CD14-positive monocyte (primary cell): Measurements from ENCODE around the gene MTX1. TPM values are rescaled to one million over a fixed set of nuclear protein-coding genes. Genes with fewer than 3 reads are reported as not detected.
A peak's percentile ranks its signal among the peaks of the same experiment; 100 is the strongest.

Experiments used
- DNase-seq, 3 donors: peaks; one replicate each; pipeline ENCODE4 v3.0.0-alpha.2; 2011 to 2022
- H2AFZ ChIP-seq: 2 replicates; pipeline ENCODE4 v1.6.0; 2012; ENCODE audit warnings: mild to moderate bottlenecking, low read depth, low read length, inconsistent platforms; ENCODE audit not compliant: insufficient read depth, poor library complexity, severe bottlenecking
- H3K27ac ChIP-seq, 2 donors: 1 replicate in 1 of 2; 2 replicates in 1 of 2; pipeline ENCODE4 v1.5.1; 2012 to 2013; ENCODE audit warnings: low read length in 2 of 2, control low read depth in 1 of 2, inconsistent platforms in 1 of 2, low read depth in 1 of 2, mild to moderate bottlenecking in 1 of 2
- H3K27me3 ChIP-seq, 2 donors: one replicate each; pipeline versions ENCODE4 v1.6.0 to v1.6.1; 2011 to 2013; ENCODE audit warnings: low read length in 2 of 2; ENCODE audit not compliant: control insufficient read depth in 2 of 2, insufficient read depth in 2 of 2
- H3K36me3 ChIP-seq, 2 donors: replicated peaks in 1 of 2; 1 replicate in 1 of 2; 2 replicates in 1 of 2; pipeline versions ENCODE4 v1.5.1 to v1.6.1; 2012 to 2013; ENCODE audit warnings: low read length in 2 of 2, control low read depth in 1 of 2, inconsistent platforms in 1 of 2, mild to moderate bottlenecking in 1 of 2; ENCODE audit not compliant: insufficient read depth in 2 of 2, control insufficient read depth in 1 of 2
- H3K4me1 ChIP-seq, 2 donors: 1 replicate in 1 of 2; 2 replicates in 1 of 2; pipeline versions ENCODE4 v1.5.1 to v1.6.1; 2012 to 2013; ENCODE audit warnings: low read length in 2 of 2, control low read depth in 1 of 2, inconsistent platforms in 1 of 2, mild to moderate bottlenecking in 1 of 2, moderate library complexity in 1 of 2; ENCODE audit not compliant: insufficient read depth in 2 of 2, control insufficient read depth in 1 of 2
- H3K4me2 ChIP-seq: replicated peaks from 2 replicates; pipeline ENCODE3; 2012; ENCODE audit warnings: low read length, moderate library complexity, mild to moderate bottlenecking; ENCODE audit not compliant: poor library complexity, severe bottlenecking; ENCODE audit errors: extremely low read depth
- H3K4me3 ChIP-seq, 3 experiments: fragments of 200-600 bp in 1 of 3; sonication (generic) in 1 of 3; replicated peaks in 1 of 3; 1 replicate in 2 of 3; 2 replicates in 1 of 3; pipeline ENCODE4 v1.5.1; 2011 to 2013; ENCODE audit warnings: low read length in 3 of 3, mild to moderate bottlenecking in 3 of 3, control low read depth in 2 of 3, low read depth in 2 of 3, inconsistent platforms in 1 of 3, moderate library complexity in 1 of 3
- H3K79me2 ChIP-seq: 2 replicates; pipeline ENCODE4 v1.6.0; 2012; ENCODE audit warnings: mild to moderate bottlenecking, control low read depth, inconsistent platforms, low read length, moderate library complexity; ENCODE audit not compliant: insufficient read depth
- H3K9ac ChIP-seq: 2 replicates; pipeline ENCODE4 v1.6.0; 2017; ENCODE audit warnings: low read length, mild to moderate bottlenecking; ENCODE audit not compliant: insufficient read depth, poor library complexity, severe bottlenecking
- H3K9me3 ChIP-seq, 2 donors: replicated peaks in 1 of 2; 1 replicate in 1 of 2; 2 replicates in 1 of 2; pipeline versions ENCODE4 v1.5.1 to v1.6.1; 2012 to 2013; ENCODE audit warnings: low read length in 2 of 2, control low read depth in 1 of 2; ENCODE audit not compliant: control insufficient read depth in 1 of 2, insufficient read depth in 1 of 2
- H4K20me1 ChIP-seq: 2 replicates; pipeline ENCODE4 v1.6.0; 2012; ENCODE audit warnings: mild to moderate bottlenecking, low read length, control low read depth, moderate library complexity; ENCODE audit not compliant: insufficient read depth
- H3K27ac Mint-ChIP-seq, 7 donors: one replicate each; pipeline ENCODE4 v1.8.0; 2020; ENCODE audit warnings: mild to moderate bottlenecking in 7 of 7, mixed read lengths in 7 of 7, moderate library complexity in 6 of 7, inconsistent platforms in 2 of 7
- H3K27me3 Mint-ChIP-seq, 3 donors: one replicate each; pipeline ENCODE4 v1.8.0; 2021 to 2022; ENCODE audit warnings: low read depth in 3 of 3, mild to moderate bottlenecking in 3 of 3, mixed read lengths in 3 of 3, moderate library complexity in 3 of 3, inconsistent platforms in 1 of 3
- H3K36me3 Mint-ChIP-seq, 2 donors: one replicate each; pipeline ENCODE4 v1.8.0; 2020; ENCODE audit warnings: mixed read lengths in 2 of 2, inconsistent platforms in 1 of 2, mild to moderate bottlenecking in 1 of 2
- H3K4me1 Mint-ChIP-seq: one replicate; pipeline ENCODE4 v1.8.0; 2020; ENCODE audit warnings: mild to moderate bottlenecking, mixed read lengths
- H3K4me3 Mint-ChIP-seq, 2 donors: one replicate each; pipeline ENCODE4 v1.8.0; 2020; ENCODE audit warnings: mild to moderate bottlenecking in 2 of 2, mixed read lengths in 2 of 2, moderate library complexity in 1 of 2
- H3K9me3 Mint-ChIP-seq, 7 donors: one replicate each; pipeline ENCODE4 v1.8.0; 2020 to 2022; ENCODE audit warnings: mixed read lengths in 7 of 7, mild to moderate bottlenecking in 6 of 7, moderate library complexity in 6 of 7, inconsistent platforms in 2 of 7
- WGBS: methylation state at CpG from one replicate; pipeline ENCODE4 v1.1.5; 2013; ENCODE audit warnings: missing lambda C conversion rate; ENCODE audit not compliant: insufficient coverage; 5-methylcytosine and 5-hydroxymethylcytosine counted together
- intact Hi-C, 2 donors: fragments of 100-400 bp; cut with micrococcal nuclease; formaldehyde crosslinking; loops; one replicate each; pipeline versions ENCODE4 v1.15.0 to v1.15.1; 2023
- polyA plus RNA-seq, 3 donors: library from polyadenylated mRNA; depleted of rRNA in 1 of 3; unstranded in 2 of 3; stranded (reverse) in 1 of 3; fragments of 300-500 nt in 2 of 3; fragments of >200 nt in 1 of 3; fragmentation: Illumina TruSeq in 2 of 3; gene quantifications; 1 replicate in 2 of 3; 2 replicates in 1 of 3; pipeline ENCODE4 v1.2.3, GENCODE V29; 2012 to 2021
- TF ChIP-seq, protein P1 (sequence below): fragments of 200-600 bp; IDR thresholded peaks from one replicate; pipeline ENCODE4 v1.8.0; 2022; ENCODE audit warnings: antibody characterized with exemption, mild to moderate bottlenecking

The MTX1 gene
- polyA plus RNA-seq, 3 donors = 79.7 to 101 (median 86.0) TPM

DNA sequence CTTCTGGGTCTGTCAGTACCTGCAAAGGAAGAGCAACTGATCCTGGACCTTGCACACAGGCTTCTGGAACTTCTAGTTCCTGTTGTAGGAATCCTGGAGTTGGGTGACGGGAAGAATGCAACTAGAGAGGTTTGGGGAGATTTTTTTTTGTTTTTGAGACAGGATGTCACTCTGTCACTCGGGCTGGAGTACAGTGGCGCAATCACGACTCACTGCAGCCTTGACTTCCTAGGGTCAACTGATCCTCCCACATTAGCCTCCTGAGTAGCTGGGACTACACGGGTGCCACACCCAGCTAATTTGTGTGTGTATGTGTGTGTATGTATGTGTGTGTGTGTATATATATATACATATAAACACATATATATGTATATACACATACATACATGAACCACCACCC lies 28.0 kb downstream of the MTX1 start:
- peaks cover 3% of the 10 kb centered on the region for H4K20me1 ChIP-seq
- DNase-seq = no peak
- H3K9me3 ChIP-seq = no peaks in the 10 kb centered on the region
- no peak overlapping the region for H3K4me3 ChIP-seq
- intact Hi-C loops = no loop called here
- H2AFZ ChIP-seq = no peak overlapping the region
- peaks cover 27 to 47% of the 10 kb centered on the region in 2 donors for H3K36me3 ChIP-seq
- WGBS = 40% methylated on average over 1 of the region's 5 CpGs
- TF ChIP-seq, protein P1, sequence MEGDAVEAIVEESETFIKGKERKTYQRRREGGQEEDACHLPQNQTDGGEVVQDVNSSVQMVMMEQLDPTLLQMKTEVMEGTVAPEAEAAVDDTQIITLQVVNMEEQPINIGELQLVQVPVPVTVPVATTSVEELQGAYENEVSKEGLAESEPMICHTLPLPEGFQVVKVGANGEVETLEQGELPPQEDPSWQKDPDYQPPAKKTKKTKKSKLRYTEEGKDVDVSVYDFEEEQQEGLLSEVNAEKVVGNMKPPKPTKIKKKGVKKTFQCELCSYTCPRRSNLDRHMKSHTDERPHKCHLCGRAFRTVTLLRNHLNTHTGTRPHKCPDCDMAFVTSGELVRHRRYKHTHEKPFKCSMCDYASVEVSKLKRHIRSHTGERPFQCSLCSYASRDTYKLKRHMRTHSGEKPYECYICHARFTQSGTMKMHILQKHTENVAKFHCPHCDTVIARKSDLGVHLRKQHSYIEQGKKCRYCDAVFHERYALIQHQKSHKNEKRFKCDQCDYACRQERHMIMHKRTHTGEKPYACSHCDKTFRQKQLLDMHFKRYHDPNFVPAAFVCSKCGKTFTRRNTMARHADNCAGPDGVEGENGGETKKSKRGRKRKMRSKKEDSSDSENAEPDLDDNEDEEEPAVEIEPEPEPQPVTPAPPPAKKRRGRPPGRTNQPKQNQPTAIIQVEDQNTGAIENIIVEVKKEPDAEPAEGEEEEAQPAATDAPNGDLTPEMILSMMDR = no peak
- H3K27ac Mint-ChIP-seq = peak overlapping the region in 1 of 7 donors; percentile 12
- no peak overlapping the region for H3K4me2 ChIP-seq
- H3K4me3 Mint-ChIP-seq = no peak overlapping the region
- peaks cover 33% of the 10 kb centered on the region for H3K4me1 Mint-ChIP-seq
- peaks cover 39 to 46% of the 10 kb centered on the region in 2 donors for H3K36me3 Mint-ChIP-seq
- peaks cover 24% of the 10 kb centered on the region for H3K79me2 ChIP-seq
- H3K4me1 ChIP-seq = peaks cover 12 to 50% of the 10 kb centered on the region in 2 donors
- peaks cover under 1 to 2% (median 2%) of the 10 kb centered on the region in 3 donors for H3K27me3 Mint-ChIP-seq
- H3K9ac ChIP-seq = no peak overlapping the region
- H3K27me3 ChIP-seq = no peaks in the 10 kb centered on the region
- H3K9me3 Mint-ChIP-seq = peaks cover 0 to 2% (median 0%) of the 10 kb centered on the region in 7 donors
- H3K27ac ChIP-seq = peak overlapping the region in 1 of 2 donors; percentile 37

GRCh38 chr1:155241069-155241679 lies 32.7 kb downstream of the MTX1 start:
- peaks cover 4% of the 10 kb centered on the region for H4K20me1 ChIP-seq
- H3K79me2 ChIP-seq = peaks cover 39% of the 10 kb centered on the region
- TF ChIP-seq, protein P1 = no peak
- peak overlapping the region; percentile 62 to 87 for H3K27ac ChIP-seq
- peak overlapping the region; percentile 75 to 92 for H3K4me3 Mint-ChIP-seq
- peak overlapping the region; percentile 75 for H3K4me2 ChIP-seq
- 44% methylated on average over 1 of the region's 4 CpGs for WGBS
- DNase-seq = peak; percentile 79 to 95 (median 89)
- peaks cover 0 to 2% (median 0%) of the 10 kb centered on the region in 7 donors for H3K9me3 Mint-ChIP-seq
- peaks cover 19 to 38% of the 10 kb centered on the region in 2 donors for H3K36me3 ChIP-seq
- peaks cover 61% of the 10 kb centered on the region for H3K4me1 Mint-ChIP-seq
- intact Hi-C loops = loop anchor here (5.0 kb wide), 1 partner anchor 34 kb away; the partner anchor contains the start of genes MTX1 (in 2 of the 2) and THBS3 (in 2 of the 2)
- H3K9ac ChIP-seq = peak overlapping the region; percentile 54
- H3K36me3 Mint-ChIP-seq = peaks cover 31 to 35% of the 10 kb centered on the region in 2 donors
- no peaks in the 10 kb centered on the region for H3K27me3 ChIP-seq
- peak overlapping the region; percentile 71 for H2AFZ ChIP-seq
- H3K4me1 ChIP-seq = peaks cover 41 to 76% of the 10 kb centered on the region in 2 donors
- H3K9me3 ChIP-seq = no peaks in the 10 kb centered on the region
- peak overlapping the region; percentile 94 to 99 (median 97) for H3K27ac Mint-ChIP-seq
- H3K27me3 Mint-ChIP-seq = peaks cover 0 to 6% (median 2%) of the 10 kb centered on the region in 3 donors
- peak overlapping the region; percentile 53 to 79 (median 69) for H3K4me3 ChIP-seq
